Activated CD8-positive, alpha-beta memory T cell treated with anti-CD3 and anti-CD28 coated beads, Interleukin-2, amount 50 U/mL, for 1 hour (primary cell): Measurements from ENCODE around the gene NEURL4.

Experiments used
- DNase-seq: peaks from one replicate; pipeline ENCODE4 v3.0.0-alpha.2; 2020; ENCODE audit errors: extremely low read depth

NEURL4 gene

DNA sequence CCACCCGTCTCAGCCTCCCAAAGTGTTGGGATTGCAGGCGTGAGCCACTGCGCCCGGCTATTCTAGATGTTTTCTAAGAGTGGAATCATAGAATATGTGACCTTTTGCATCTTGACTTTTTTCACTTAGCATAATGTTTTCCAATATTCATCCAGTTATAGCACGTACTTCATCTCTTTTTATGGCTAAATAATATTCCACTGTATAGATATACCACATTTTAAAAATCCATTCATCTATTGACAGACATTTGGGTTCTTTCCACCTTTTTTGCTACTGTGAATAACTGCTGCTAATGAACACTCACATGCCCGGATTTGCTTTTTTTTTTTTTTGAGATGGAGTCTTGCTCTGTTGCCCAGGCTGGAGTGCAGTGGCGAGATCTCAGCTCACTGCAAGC, 25.0 kb downstream of the NEURL4 start:
- no peak for DNase-seq

DNA sequence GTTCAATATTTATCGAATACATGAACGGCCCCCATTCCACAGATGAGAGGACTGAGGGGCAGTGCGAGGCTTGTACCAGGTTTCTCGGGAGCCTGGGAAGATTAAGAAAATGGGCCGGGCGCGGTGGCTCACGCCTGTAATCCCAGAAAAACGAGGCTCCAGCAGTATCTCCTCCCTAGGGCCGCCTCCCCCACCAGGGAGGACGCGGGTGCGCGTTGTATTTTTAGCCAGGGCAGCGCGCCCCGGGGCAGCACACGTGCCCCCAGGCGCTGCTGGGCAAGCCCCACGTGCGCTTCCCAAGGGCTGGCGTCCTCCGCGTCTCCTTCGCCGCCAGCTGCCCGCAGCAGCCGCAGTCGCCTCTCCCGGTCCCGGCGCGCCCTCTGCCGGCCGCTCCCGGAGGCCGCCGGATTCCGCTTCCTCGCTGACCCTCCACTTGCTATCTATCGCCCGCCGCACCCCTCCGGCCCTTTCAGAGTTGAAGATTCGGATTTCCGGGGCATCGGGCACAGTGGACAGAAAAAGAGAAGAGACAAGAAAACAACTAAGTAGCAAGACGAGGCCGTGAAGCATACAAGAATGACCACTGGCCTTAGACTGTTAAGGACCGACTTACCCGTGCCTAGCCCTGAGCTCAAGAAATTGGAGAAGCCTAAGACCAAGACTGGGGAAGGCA, 32.8 kb downstream of the NEURL4 start:
- no peak for DNase-seq

DNA sequence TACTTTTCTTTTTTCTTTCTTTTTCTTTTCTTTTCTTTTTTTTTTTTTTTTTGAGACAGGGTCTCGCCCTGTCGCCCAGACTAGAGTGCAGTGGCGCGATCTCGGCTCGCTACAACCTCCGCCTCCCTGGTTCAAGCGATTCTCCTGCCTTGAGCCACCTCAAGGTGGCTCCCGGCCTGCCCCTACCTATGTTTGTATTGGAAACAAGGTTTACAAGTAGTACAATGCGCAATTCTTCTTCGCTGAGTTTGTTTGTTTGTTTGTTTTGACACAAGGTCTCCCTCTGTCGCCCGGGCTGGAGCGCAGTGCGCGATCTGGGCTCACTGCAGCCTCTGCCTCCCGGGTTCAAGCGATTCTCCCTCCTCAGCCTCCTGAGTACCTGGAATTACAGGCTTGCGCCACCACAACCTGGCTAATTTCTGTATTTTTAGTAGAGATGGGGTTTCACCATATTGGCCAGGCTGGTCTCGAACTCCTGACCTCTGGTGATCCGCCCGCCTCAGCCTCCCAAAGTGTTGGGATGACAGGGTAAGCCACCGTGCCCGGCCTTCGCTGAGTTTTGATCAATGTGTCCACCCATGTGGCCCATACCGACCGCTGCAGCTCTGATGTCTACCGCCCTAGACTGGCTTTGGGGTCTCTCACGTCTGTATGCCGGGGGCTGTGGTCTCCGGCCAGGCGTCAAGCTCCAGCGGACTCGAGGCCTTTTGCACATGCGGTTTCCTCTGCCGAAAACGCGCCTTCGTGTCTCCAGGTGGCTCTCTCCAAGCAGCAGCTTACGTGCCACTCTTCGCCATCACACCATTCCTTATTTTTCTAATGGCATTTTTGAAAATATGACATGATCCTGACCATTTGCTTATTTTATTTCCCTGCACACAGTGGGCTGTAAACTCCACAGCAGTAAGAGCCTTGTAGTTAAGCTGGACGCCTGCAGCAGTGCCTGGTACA, 33.6 kb downstream of the NEURL4 start:
- no peak for DNase-seq

DNA sequence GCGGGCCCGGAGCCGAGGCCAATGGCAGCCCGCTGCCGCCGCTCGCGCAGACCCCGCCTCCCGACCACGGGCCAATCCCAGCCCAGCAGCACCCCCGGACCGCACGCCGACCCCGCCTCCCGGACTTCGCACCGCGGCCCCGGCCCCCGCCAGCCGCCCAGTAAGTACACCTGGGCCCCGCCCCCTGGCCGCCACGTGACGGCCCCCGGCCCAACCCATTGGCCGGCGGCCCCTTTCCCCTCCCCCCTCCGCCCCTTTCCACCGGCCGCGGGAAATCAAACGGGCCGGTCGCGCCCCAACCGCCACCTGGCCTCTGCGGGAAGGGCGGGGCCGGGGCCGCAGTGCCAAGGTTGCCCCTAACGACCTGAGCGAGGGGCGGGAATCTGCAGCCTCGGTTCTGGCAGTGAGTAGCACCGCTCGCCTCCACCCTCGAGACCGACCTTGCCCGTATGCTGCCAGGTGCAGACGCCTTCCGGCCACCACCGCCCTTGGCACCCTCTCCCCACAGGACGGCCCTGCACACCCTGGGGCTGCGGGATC, 34.5 kb downstream of the NEURL4 start, which contains the start of gene YBX2:
TSS of gene YBX2 (minus strand) at position 26 of the 540 bp plus-strand sequence. CDS start 139 bp downstream, outside the sequence.
- DNase-seq = no peak

DNA sequence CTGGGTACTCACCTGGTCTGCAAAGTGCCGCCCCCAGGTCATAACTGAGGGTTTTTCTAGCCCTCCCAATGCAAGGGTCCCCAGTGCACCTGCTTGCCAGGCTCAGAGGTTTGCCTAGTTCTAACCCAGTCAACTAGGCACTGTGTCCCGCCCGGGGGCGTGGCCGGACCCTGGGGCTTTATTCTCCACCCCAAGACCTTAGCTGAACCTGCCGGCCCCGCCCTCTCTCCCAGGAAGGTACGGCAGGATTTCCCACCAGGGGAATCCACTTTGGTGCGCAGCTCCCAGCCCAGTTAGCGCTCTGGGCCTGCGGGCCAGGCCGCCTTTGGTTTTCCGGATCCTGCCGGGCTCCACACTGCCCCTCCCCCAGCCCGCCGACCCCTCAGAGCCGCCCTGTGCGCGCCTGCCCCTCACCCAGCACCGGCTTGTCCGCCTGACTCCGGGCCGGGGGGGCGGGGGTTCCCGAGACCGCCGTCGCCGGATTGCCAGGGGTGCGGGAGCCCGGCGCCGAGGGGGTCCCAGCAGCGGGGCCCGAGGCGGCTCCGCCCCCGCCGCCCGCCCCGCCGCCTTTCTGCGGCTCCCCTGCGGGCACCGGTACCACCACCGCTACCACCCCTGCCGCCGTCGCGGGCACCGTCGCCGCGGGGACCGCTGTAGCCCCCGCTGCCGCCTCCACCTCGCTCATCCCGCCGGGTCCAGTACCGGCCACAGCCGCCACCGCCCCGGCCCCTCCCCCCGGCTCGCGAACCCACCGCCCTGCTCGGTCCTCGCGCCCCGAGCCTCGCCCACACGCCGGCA, 35.1 kb downstream of the NEURL4 start:
- DNase-seq = no peak

DNA sequence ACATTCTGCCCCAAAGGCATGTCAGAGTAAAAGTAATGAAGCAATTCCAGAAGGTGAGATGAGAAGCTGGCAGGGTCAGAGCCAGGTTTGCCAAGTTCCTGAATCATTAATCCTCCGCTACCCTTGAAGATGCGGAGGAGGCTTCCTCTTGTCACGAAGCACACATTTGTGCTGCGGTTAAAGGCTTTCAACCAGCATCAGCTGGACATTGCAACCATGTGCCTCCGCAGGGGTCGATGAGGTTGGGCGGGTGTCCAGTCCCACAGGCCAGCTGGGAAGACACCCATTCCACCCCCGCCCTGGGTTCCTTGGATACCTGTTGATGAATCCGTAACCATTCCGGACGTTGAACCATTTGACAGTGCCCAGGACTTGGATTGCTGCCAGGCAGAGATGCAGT, 36.0 kb downstream of the NEURL4 start:
- DNase-seq = no peak

DNA sequence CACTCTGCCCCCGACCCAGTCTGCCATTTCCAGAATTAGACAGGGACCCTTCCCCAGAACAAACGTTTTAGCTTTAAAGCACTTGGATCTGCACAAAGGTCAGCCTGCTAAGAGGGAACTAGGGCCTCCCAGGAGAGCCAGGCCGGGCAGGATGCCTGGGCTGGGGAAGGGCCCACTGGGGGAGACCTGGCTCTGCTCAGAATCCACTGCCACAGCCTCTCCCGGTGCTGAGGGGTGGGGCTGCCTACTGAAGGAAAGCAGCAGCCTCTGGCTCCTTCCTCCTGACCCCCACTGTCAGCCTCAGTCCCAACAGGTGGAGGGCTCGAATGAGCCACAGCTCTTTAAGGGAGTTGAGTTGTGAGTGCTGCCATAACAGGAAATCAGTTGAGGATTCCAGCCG, 36.4 kb downstream of the NEURL4 start:
- no peak for DNase-seq

DNA sequence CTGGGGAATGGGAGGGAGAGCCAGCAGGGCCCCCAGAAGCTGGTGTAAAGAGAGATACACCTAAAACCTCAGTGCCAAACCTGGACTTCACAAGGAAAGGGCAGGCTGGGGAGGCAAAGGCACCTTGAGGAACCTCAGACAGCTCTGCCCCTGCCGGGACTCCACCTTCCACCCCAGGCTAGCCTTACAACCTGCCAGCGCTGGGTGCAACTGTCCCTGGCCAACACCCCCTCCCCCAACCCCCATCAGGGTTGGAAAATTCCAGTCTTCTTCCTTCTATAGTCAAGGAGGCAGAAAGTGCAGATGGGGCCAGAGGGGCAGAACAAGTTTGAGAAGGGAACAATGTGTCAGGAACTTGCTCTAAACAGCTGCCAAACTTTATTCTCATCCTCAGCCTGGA, 36.9 kb downstream of the NEURL4 start:
- DNase-seq = no peak

DNA sequence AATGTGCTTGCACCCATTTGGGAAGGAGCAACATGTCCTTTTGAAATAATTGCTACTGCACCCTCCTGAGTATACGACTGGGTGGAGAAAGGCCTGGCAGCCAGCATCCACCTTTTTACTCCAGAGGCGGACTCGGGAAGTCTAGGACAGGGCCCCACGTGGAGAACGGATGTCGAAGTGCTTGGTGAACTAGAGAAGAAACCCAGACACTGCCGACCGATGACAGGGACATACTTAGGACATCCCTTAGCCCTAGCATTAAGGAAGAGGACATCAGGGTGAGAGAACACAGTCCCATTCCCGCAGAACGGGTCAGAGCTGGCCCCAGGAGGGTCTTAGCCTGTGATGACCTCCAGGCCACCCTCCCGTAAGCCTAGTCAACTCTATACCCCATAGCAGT, 38.5 kb downstream of the NEURL4 start:
- DNase-seq = no peak

DNA sequence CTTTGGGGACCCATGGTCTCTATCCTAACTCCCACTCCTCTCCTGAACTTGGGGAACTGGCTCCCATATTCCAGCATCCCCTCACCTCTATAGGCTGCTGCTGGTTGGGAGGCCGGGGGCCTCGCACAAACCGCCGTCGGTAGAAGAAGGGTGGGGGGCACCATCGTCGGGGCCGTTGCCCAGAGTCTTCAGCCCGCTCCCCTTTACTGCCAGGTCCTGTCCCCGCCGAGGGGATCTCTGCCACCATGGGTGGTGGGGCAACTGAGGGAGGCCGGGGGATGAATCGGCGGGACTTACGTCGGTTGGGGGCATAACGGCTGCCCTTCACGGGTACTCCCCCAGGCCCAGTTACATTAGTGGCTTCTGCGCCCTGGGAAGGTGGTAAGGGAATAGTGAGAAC, 39.0 kb downstream of the NEURL4 start:
- DNase-seq = no peak

DNA sequence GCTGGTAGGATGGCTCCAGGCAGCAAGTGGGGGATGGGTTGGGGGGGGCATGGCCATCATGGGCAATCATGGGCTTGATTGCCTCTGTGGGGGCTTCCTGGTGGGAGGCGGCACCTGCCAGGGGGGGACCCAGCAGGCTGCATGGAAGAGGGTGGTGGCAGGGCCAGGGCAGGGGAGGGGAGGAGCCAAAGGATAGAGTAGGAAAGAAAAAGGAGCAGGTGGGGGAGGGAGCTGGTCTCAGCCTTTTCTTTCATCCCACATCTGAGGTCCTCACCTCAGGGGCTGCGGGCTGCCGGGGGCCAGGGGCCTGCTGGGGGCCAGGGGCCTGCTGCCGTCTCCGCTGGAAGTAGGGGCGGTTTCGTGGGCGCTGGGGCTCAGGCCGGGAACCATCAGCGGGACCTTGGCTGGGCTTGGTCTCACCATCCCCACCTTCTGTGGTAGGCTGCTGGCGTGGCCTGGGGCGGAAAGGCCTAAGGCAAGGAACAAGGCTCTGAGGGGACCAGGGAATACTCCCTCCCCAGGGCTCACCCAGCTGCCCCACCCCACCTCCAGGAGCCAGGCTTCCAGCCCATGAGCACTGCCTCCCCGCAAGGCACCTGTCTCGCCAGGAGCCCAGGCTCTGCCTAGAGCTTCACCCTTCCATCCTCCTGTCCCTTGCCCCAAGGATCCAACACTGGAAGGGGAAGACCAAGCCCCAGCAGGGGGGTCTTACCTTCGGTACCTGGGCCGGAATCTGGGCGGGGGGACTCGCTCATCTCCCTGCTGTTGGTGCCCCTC, 39.7 kb downstream of the NEURL4 start:
- DNase-seq = no peak

DNA sequence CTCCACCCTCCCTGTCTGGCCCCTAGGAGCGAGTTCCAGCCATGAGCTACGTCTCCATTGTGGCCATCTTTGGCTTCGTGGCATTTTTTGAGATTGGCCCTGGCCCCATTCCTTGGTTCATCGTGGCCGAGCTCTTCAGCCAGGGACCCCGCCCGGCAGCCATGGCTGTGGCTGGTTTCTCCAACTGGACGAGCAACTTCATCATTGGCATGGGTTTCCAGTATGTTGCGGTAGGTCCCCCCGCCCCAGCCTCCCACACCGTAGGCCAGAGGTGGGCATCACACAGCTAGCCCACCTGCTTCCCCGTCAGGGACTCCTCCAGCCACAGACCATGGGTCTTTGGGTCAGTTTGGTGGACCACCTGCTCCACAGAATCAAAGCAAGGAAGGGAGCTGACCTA, 43.5 kb downstream of the NEURL4 start:
- DNase-seq = no peak

DNA sequence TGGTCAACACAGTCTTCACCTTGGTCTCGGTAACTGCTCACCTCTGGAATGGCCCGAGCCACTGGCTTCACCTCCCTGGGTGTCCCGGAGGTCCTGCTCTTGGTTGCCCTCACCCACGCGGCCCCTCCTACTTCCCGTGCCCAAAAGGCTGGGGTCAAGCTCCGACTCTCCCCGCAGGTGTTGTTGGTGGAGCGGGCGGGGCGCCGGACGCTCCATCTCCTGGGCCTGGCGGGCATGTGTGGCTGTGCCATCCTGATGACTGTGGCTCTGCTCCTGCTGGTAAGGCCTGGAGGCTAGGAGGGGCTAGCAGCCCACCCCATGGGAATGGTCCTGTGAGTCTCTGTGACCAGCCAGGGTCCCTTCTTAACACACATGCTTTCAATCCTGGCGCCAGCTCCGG, 44.2 kb downstream of the NEURL4 start:
- DNase-seq = no peak

DNA sequence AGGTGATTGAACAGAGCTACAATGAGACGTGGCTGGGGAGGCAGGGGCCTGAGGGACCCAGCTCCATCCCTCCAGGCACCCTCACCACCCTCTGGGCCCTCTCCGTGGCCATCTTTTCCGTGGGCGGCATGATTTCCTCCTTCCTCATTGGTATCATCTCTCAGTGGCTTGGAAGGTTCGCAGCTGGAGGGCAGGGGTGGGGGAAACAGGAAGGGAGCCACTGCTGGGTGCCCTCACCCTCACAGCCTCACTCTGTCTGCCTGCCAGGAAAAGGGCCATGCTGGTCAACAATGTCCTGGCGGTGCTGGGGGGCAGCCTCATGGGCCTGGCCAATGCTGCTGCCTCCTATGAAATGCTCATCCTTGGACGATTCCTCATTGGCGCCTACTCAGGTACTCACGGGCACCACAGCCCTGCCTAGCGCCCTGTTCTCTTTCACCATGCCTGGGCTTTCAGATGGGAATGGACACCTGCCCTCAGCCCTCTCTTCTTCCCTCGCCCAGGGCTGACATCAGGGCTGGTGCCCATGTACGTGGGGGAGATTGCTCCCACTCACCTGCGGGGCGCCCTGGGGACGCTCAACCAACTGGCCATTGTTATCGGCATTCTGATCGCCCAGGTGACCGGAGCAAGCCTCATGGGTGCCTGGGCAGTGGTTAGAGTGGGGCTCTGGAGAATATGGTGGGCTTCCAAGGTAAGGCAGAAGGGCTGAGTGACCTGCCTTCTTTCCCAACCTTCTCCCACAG, 45.5 kb downstream of the NEURL4 start:
- no peak for DNase-seq

DNA sequence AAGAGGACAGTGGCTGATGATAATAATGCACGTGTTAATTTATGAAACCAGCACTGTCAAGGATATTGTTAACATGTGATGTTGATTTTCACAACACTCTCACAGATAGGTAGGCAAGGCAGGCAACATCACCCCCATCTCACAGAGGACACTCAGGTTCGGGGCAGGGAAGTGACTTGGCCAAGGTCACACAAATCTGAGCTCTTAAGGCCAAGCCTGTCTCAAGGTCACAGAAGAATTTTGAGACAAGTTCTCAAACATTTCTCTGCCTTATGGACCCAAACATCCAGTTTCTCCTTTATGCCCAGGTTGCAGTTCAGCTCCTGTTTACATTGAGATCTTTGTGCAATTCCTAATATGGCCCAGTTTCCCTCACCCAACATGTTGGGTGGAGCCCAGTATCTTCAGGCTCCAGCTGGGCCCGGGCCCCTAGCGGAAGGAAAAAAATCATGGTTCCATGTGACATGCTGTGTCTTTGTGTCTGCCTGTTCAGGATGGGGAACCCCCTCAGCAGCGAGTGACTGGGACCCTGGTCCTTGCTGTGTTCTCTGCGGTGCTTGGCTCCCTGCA, 46.3 kb downstream of the NEURL4 start:
- no peak for DNase-seq

DNA sequence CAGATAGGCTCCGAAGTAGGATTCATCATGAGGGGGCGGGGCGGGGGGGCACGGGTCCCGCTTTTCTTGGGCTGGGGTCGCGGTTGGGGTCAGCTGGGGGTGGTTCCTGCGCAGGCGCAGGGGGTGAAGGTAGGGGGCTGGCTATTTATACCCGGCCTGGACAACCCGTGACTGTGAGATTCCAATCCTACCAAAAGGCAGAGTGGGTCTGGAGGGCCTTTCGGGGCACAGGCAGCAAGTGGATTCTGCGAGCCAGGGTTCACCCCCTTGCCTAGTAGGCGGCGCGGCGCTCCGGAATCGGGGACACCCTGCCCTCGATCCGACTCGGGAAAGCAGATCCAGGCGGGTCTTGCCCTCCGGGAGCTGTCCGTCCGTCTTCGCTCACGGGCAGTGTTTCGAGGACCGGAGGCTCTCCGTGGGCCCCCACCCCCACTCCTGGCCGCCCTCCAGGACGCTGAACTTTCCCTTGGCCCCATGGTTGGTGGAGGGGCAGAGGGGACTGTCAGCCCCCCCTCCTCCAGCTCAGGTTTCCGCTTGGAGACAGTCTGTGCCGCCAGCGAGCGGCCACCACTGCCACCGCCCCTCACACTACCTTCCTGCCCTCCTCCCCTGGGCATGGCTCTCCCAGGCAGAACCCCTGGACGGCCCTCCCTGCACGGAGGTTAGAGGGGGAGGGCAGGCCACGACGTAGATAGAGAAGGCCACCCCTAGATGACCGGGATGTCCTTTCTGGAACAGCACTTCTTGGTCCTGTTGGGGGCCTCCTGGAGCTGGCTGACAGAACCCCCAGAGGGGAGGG, 47.0 kb downstream of the NEURL4 start:
- no peak for DNase-seq

DNA sequence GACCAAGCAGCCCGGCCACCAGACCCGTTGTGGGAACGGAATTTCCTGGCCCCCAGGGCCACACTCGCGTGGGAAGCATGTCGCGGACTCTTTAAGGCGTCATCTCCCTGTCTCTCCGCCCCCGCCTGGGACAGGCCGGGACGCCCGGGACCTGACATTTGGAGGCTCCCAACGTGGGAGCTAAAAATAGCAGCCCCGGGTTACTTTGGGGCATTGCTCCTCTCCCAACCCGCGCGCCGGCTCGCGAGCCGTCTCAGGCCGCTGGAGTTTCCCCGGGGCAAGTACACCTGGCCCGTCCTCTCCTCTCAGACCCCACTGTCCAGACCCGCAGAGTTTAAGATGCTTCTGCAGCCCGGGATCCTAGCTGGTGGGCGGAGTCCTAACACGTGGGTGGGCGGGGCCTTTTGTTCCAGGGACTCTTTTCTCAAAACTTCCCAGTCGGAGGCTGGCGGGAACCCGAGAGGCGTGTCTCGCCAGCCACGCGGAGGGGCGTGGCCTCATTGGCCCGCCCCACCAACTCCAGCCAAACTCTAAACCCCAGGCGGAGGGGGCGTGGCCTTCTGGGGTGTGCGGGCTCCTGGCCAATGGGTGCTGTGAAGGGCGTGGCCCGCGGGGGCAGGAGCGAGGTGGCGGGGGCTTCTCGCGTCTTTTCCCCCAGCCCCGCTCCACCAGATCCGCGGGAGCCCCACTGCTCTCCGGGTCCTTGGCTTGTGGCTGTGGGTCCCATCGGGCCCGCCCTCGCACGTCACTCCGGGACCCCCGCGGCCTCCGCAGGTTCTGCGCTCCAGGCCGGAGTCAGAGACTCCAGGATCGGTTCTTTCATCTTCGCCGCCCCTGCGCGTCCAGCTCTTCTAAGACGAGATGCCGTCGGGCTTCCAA, 47.8 kb downstream of the NEURL4 start, which contains the start of gene SLC2A4:
TSS of gene SLC2A4 (plus strand) at position 645 of the 879 bp plus-strand sequence. CDS start at position 862, 217 bp downstream.
- peak; percentile 51 for DNase-seq

DNA sequence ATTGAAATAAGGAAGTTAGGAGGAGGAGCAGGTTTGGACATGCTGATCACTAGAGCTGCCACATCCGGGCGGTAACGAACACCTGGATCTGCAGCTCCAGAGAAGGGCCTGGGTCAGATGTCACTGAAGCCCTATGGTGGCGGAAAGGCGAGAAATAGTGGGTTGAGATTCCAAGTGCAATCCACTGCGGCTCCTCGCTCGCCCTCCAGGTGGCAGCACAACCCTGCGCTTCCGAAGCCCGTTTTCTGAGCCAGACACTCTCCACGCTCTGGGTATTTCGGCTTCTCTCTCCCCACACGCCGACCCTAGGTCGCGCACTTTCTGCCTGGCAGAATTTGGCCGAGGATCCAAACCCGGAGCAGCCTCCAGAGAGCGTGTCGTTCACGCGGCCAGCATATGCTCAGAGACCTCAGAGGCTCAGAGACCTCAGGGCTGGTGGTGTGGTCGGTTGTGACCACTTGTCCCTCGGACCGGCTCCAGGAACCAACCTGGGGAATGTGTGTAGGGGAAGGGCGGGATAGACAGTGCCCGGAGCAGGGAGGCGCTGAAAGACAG, 48.5 kb downstream of the NEURL4 start:
- peak; percentile 58 for DNase-seq
